Suppressor macrophage (primary cell): ENCODE data around the gene ITGA11.

Experiments used
- DNase-seq, 4 experiments: peaks; one replicate each; pipeline ENCODE4 v3.0.0-alpha.2; 2020 to 2022

The ITGA11 gene

GRCh38 chr15:68447976-68448755, 16.2 kb upstream of the ITGA11 start:
- DNase-seq, result no peak

DNA sequence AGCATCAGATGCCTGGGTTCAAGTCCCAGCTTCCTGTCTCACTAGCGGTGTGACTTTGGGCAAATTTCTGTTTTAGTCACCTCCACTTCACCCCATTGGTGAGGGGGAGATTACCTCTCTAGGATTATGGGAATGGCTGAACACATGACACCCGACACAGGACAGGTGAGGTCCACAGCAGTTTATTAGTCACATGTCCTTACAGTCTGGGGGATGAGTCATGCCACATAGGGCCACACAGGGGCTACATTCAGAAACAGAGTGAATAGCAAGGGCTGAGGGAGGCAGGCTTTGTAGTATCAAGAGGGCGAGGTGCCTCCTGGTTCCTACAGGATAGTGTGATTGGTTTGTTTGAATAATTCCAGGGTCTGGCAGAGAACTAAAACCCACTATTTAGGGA, 15.2 kb upstream of the ITGA11 start:
- no peak for DNase-seq

DNA sequence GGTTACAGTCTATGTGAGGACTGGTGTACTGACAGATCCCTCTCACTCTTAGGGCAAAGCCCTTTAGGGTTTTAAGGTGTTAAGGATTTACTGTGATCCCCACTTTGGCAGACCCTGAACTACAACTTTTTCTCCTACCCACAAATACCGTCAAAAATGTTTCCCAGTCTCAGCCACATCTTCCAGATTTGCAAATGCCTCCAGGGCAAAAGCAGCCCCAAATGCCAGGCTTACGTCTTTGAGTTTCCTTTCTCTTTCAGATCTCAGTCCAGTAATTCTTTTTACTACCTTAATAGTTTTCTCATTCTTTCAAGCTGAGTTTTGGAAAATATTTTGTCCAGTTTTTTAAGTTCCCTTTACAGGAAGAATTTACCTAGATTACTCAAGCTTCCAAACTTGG, 13.4 kb upstream of the ITGA11 start:
- DNase-seq, result no peak

DNA sequence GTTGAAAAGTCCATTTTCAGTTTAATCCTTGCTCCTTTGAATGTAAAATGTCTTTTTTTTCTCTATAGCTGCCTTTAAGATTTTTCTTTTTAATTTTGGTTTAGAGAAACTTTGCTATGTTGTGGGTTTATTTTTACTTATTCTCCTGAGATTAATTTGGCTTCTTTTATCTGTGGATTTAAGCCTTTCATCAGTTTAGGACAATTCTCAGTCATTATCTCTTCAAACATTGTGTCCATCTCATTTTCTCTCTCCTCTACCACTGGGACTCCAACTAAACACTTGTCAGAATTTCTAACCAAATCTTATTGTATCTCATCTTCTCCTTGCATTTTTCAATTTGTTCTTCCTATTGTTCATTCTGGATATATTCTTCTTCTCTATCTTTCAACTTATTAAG, 12.4 kb upstream of the ITGA11 start:
- no peak for DNase-seq

DNA sequence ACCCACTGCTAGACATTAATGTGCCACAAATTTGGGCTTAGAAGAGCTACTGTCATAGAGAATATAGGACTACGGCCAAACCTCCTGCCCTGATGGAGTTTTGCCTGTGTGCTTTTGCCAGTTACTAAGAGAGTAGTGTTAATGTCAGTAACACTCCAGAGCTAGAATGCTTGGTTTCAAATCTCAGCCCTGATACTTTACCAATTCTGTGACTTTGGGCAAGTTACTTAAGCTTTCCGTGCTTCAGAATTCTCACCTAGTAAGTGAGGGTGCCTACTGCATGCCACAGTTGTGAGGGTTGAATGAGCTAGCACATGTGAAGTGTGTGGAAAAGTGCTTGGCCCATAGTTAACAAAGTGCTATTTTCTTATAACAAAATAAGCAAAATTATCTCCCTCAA, 10.9 kb upstream of the ITGA11 start:
- DNase-seq, result no peak

DNA sequence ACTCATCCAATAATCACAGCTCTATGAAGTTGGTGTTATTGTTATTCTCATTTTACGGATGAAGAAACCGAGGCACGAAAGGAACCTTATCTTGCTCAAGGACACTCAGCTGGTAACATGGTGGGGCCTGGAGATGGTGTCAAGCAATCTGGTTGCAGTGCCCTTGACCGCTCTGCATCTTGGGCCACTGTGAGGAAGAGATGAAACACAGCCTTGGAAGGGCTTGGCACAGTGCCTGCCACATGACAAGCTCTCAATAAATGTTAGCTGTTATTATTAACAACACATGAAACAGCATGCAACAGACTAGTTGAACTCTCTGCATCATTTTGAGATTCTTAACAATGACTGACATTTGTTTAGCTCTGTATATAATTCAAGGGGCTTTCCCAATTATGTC, 10.1 kb upstream of the ITGA11 start:
- DNase-seq, result no peak

DNA sequence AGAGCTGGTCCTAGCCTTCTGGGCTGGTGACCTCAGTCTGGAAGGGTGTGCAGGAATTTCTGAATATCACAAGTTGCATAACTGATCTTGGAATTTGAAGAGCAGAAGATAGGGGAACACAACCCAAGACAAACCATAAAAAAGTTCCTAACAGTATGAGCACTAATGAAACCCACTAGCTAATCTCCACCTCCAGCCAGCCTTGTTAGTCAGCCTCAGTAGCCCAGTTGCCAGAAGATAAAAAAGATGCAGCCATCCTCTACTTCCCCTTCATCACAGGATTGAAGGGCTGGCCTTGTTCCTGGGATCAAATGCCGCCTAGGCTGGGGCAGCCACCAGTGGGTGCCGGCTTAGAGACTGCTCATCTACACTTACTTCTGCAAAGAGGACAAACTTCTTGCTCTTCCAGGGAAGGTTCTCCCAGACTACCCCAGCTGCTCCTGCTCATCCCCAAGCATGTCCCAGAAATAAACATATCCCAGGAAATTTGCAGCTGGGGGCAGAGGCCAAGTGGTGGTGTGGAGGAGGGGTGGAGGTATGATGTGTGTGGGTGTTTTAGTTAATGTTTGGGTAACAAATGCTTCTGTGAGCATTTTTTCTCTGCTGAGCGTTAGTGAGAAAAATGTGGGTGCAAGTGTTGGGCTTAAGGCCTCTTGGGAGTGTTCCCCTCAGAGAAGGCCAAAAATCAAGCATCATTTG, 9.2 kb upstream of the ITGA11 start:
- peak in 3 of 4 experiments; percentile 12 to 33 (median 26) for DNase-seq

- DNase-seq, result peak in 1 of 4 experiments; percentile 15
These were observed 8.2 kb upstream of the ITGA11 start for GRCh38 chr15:68440136-68440535.

GRCh38 chr15:68439506-68439905, 7.5 kb upstream of the ITGA11 start:
- no peak for DNase-seq

DNA sequence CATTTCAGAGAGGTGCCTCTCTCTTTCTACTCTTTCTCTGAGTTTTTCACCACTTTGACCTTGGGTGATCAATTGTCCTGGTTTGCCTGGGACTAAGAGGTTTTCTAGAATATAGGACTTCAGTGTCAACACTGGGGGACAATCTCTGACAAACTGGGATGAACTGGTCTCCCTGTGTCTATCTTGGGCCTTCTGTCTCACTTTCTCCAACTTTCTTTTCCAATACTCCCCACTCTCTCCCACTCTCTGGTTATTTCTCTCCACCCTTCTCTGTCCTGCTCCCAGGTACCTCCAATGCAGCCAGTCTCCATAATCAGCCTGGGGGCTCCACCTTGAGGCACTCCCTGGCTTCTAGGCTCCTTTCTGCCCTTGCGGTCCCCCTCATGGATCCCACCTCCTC, 4.7 kb upstream of the ITGA11 start:
- no peak for DNase-seq

DNA sequence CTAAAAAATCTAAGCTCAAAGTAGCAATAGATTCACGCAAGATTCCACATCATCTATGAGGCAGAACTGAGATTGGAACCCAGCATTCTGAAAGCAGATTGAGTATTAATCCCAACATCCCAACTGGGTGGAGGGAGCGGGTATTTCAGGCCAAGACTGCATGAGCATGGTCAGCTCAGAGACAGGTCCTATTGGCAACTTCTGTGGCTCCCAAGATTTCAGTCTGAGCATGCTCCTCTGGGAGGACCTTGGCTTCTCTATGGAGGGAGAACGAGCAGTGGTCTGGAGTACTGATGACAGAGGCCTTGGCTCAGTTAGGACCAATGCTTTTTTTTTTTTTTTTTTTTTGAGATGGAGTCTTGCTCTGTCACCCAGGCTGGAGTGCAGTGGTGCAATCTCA, 4.0 kb upstream of the ITGA11 start:
- DNase-seq, result no peak

- no peak for DNase-seq
These were observed 2.1 kb upstream of the ITGA11 start for GRCh38 chr15:68434021-68434420.

GRCh38 chr15:68433551-68433950, 1.6 kb upstream of the ITGA11 start:
- DNase-seq, result no peak

DNA sequence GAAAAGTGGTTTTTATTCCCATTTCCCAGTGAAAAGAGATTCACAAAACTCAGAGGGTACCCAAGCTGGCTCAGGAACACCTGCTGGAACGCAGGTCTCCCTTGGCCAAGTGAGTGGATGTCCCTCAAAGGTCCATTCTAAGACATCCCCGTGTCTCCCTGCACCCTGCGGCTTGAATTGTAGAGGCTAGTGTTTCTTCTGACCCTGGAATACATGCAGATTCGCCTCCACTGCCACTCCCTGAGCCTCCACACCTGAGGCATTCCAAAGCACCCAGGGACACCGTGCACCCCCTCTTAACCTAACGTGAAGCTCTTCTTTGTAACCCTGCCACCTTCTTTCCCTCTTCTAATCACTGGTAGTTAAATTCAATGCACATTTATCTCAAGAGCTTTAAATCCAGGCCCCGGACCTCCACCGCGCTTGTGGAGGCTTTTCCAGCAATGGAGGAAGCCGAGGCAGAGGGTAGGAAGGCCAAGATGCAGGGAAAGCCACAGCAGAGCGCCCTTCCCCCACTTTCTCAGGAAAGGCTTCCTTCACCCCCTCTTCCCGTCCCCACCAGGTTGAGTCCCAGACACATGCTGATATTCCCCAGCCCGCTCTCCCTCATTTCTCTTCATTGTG, 590 bp upstream of the ITGA11 start:
- no peak for DNase-seq

DNA sequence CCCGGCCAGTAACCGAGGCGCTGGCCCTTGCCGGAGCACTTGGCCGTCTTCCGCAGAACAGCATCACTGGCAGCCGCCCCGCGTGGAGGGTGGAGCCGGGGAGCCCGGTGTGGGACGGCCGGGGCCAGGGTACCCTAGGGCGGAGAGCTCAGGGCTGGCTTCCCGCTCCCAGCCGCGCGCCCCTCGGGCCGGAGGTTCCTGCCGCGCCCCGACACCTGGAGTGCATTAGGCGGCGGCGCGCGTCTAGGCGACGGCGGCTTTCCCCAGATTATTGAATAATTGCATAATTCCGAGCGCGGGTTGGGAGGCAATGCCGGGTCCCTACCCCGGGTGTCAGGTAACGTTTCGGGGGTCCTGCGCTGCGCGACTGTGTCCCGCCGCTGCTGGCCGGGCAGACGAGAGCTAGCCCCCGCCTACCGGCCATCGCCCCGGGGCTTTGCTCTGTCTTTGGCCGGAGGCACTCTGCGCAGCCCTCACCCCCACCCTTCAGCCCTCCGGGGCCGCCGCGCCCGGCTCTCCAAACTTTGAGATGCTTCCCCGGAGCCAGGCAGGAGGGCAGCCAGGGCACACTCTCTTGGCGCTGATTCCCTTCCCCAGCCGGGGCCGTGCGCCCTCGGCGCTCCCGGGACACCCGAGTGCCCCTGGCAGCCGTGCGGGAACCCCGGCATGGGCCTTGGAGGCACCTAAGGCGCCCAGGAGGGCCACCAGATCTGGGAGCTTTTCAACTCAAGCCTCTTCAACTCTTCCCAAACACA, 749 bp downstream of the ITGA11 start:
- DNase-seq, result peak in 1 of 4 experiments; percentile 14

- no peak for DNase-seq
These were observed 1.4 kb downstream of the ITGA11 start for GRCh38 chr15:68430471-68431036.

- no peak for DNase-seq
These were observed 2.1 kb downstream of the ITGA11 start for GRCh38 chr15:68429691-68430470.

DNA sequence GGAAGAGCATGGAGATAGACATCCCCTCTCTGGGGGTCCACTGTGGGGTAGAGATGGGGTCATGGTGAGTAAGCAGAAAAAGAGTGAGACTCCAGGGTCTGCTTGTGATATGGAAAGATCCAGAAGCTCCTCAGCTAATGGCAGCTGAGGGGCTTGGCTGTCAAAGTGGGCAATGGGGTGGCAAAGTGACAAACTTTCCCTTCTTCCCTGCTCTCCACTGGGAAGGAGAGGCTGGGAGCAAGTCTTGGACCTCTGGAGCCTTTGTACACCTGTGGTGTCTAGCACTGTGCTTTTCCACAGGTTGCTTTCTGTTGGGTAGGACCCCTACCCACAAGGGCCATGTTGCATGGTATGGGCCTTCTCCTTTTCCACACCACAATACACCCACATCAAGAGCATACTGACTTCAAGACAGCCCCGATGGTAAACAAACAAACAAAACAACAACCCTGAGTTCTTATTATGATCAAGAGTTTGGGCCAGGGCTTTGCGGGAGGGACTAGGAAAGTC, 3.5 kb downstream of the ITGA11 start:
- DNase-seq, result no peak

GRCh38 chr15:68427963-68428362, 4.0 kb downstream of the ITGA11 start:
- DNase-seq, result no peak

GRCh38 chr15:68427366-68427765, 4.6 kb downstream of the ITGA11 start:
- peak in 1 of 4 experiments; percentile 15 for DNase-seq

DNA sequence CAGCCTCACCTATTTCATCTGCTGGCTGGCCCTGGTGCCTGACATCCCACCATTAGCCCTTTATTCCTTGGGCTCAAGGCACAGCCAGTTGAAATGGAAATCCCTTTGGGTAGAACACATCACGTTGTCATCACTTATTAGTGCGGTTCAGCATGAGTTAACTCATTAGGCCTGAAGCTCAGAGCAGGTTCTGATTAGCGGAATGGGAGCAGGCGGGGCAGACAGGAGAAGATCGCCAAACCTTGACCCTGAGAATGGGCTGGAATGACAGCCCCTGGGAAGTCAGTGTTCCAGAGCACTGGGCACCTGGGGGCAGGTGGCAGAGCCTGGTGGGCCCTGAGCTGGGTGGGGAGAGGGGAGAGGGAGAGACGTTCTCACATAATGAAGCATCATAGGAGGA, 5.8 kb downstream of the ITGA11 start:
- DNase-seq, result no peak
